ENCODE data around the gene RPL27A. TPM values are rescaled to one million over a fixed set of nuclear protein-coding genes. Genes with fewer than 3 reads are reported as not detected.

Gene RPL27A
- total RNA-seq, 3 donors from 2014 or later = 907 to 1,119 (median 1,000) TPM

DNA sequence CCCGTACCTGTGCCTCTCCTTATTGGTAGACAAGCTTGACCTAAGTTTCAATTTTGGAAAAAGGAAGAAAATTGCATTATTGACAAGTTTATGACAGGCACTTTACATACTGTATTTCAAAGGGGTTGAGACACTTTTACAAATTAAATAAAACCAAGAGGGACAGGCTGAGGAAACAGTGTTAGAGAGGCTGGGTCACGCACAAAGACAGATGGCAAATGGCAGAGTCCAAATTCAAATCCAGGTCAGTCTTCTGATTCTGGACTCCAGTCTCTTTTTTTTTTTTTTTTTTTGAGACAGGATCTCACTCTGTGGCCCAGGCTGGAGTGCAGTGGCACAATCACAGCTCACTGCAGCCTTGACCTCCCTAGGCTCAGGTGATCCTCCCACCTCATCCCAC is 10.2 kb upstream of the RPL27A start:
- TF ChIP-seq POLR2AphosphoS5 (IDR thresholded peaks at IDR 0.05) = no peak
- TF ChIP-seq POLR2A (IDR thresholded peaks at IDR 0.05) = no peak
- TF ChIP-seq, protein P1, sequence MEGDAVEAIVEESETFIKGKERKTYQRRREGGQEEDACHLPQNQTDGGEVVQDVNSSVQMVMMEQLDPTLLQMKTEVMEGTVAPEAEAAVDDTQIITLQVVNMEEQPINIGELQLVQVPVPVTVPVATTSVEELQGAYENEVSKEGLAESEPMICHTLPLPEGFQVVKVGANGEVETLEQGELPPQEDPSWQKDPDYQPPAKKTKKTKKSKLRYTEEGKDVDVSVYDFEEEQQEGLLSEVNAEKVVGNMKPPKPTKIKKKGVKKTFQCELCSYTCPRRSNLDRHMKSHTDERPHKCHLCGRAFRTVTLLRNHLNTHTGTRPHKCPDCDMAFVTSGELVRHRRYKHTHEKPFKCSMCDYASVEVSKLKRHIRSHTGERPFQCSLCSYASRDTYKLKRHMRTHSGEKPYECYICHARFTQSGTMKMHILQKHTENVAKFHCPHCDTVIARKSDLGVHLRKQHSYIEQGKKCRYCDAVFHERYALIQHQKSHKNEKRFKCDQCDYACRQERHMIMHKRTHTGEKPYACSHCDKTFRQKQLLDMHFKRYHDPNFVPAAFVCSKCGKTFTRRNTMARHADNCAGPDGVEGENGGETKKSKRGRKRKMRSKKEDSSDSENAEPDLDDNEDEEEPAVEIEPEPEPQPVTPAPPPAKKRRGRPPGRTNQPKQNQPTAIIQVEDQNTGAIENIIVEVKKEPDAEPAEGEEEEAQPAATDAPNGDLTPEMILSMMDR (IDR thresholded peaks at IDR 0.05) = no peak
- H3K4me3 ChIP-seq = no peak overlapping the region
- H3K27ac ChIP-seq = peak overlapping the region in 1 of 2 donors; percentile 78
- H3K9me3 ChIP-seq = no peaks in the 10 kb centered on the region
- intact Hi-C loops (cut with DNase I; ENCODE audit: low total_unique reads) = loop anchor here (10.0 kb wide), 1 partner anchor 292 kb away; the partner anchor contains the start of gene TMEM9B
- no peak for DNase-seq (ENCODE audit: low spot score in 2 of 2)
- H3K27me3 ChIP-seq = no peaks in the 10 kb centered on the region
- no peaks in the 10 kb centered on the region for H3K36me3 ChIP-seq
- H3K4me1 ChIP-seq = no peaks in the 10 kb centered on the region

DNA sequence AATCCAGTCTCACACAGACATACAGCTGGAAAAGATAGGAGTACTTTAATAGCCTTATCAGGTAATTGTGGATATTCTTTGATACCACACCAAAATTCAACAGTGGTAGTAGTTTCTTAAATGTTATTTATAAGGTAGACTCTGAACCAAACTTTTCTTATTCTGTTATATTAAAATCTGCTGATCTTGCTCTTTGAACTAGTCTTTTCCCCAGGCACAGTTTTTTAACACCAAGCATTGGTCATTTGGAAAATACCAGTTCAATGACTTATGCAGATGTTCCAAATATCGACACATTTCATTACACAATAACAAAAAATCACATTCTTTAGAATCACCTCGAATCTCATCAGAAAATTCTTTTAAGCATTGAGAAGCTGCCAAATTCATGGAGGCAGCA is 7.7 kb upstream of the RPL27A start:
- H3K4me3 ChIP-seq = no peak overlapping the region
- DNase-seq (ENCODE audit: low spot score in 2 of 2) = no peak
- no peak overlapping the region for H3K27ac ChIP-seq
- H3K27me3 ChIP-seq = no peaks in the 10 kb centered on the region
- H3K36me3 ChIP-seq = no peaks in the 10 kb centered on the region
- TF ChIP-seq POLR2A (IDR thresholded peaks at IDR 0.05) (no peak), POLR2AphosphoS5 (IDR thresholded peaks at IDR 0.05) (no peak)
- TF ChIP-seq, protein P1 (IDR thresholded peaks at IDR 0.05) = no peak
- H3K9me3 ChIP-seq = no peaks in the 10 kb centered on the region
- intact Hi-C loops (cut with DNase I; ENCODE audit: low total_unique reads) = loop anchor here (10.0 kb wide), 1 partner anchor 290 kb away; the partner anchor contains the start of gene TMEM9B
- H3K4me1 ChIP-seq = no peaks in the 10 kb centered on the region

DNA sequence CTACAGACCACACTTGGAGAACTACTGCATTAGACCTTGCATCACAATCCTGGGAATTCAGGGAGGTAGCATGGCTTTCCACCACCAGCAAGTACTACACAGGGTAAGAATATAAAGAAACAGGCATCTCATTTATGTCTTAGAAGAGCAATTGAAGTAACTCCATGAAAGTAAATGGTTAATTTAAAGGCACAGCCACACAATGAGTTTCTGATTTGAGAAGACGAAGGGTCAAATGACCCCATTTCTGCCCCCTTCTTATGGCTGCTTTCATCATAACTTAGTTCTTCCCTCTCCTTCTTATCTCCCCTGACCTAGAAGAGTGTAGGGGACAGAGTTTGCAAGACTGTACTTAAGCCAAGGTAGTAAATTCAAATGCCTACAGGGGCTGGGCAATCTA is 6.1 kb upstream of the RPL27A start:
- no peaks in the 10 kb centered on the region for H3K36me3 ChIP-seq
- peaks cover 0 to under 1% of the 10 kb centered on the region in 2 donors for H3K4me1 ChIP-seq
- no peaks in the 10 kb centered on the region for H3K27me3 ChIP-seq
- intact Hi-C loops (cut with DNase I; ENCODE audit: low total_unique reads) = loop anchor here (10.0 kb wide), 1 partner anchor 288 kb away; the partner anchor contains the start of gene TMEM9B
- TF ChIP-seq, protein P1 (IDR thresholded peaks at IDR 0.05) = no peak
- no peak for TF ChIP-seq POLR2AphosphoS5 (IDR thresholded peaks at IDR 0.05)
- TF ChIP-seq POLR2A (IDR thresholded peaks at IDR 0.05) = no peak
- H3K27ac ChIP-seq = no peak overlapping the region
- H3K4me3 ChIP-seq = no peak overlapping the region
- no peaks in the 10 kb centered on the region for H3K9me3 ChIP-seq
- DNase-seq (ENCODE audit: low spot score in 2 of 2) = no peak

DNA sequence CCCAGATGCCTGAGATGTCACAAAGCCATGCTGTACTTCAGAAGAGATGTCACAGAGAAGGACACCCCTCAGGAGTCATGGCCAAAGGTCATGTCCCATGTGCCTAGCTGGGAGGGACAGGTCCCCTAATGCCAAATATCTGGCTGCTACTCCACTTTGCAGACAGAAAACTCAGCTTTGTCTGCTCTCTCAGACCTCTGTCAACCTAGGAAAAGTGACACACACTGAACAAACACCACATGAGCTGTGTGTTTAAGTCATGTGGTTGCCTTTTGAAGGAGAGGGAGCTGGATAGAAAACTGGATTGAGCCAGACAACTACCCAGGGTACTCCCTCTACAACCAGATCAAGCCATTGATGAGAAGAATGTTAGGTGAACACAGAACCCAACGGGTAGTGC is 3.6 kb upstream of the RPL27A start:
- H3K4me1 ChIP-seq = peaks cover 3 to 10% of the 10 kb centered on the region in 2 donors
- intact Hi-C loops (cut with DNase I; ENCODE audit: low total_unique reads) = loop anchor here (10.0 kb wide), 1 partner anchor 286 kb away; the partner anchor contains the start of gene TMEM9B
- H3K27me3 ChIP-seq = no peaks in the 10 kb centered on the region
- TF ChIP-seq POLR2AphosphoS5 (IDR thresholded peaks at IDR 0.05) (no peak), POLR2A (IDR thresholded peaks at IDR 0.05) (no peak)
- TF ChIP-seq, protein P1 (IDR thresholded peaks at IDR 0.05) = no peak
- no peak for DNase-seq (ENCODE audit: low spot score in 2 of 2)
- no peaks in the 10 kb centered on the region for H3K9me3 ChIP-seq
- no peak overlapping the region for H3K27ac ChIP-seq
- no peak overlapping the region for H3K4me3 ChIP-seq
- H3K36me3 ChIP-seq = no peaks in the 10 kb centered on the region

DNA sequence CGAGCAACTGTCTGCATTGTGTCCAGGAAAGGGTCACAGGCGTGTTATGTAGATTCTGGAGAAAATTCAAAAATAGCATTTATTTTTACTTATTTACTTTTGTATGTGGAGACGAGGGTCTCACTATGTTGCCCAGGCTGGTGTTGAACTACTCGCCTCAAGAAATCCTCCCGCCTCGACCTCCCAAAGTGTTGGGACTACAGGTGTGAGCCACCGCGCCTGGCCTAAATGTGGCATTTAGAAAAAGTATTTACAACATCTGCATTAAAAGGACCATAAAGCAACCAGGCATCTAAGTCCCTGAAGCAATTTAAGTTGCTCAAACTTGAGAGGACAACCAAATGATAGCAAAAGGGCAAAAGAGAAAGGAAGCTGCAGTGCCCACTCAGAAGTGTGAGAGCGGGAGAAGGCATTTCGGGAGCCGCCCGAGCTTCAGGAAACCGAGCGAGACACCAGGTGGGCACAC is 722 bp upstream of the RPL27A start:
- TF ChIP-seq, protein P1 (IDR thresholded peaks at IDR 0.05) = no peak
- TF ChIP-seq POLR2A (IDR thresholded peaks at IDR 0.05) = no peak
- TF ChIP-seq POLR2AphosphoS5 (IDR thresholded peaks at IDR 0.05) = no peak
- intact Hi-C loops (cut with DNase I; ENCODE audit: low total_unique reads) = no loop called here
- Histone ChIP-seq H3K27me3 (no peaks in the 10 kb centered on the region), H3K36me3 (no peaks in the 10 kb centered on the region), H3K4me1 (peaks cover 6 to 16% of the 10 kb centered on the region in 2 donors), H3K27ac (peak overlapping the region; percentile 94 to 98), H3K9me3 (no peaks in the 10 kb centered on the region), H3K4me3 (peak overlapping the region; percentile 80 to 99 (median 91))
- DNase-seq (ENCODE audit: low spot score in 2 of 2) = no peak
